Activated naive CD8-positive, alpha-beta T cell treated with anti-CD3 and anti-CD28 coated beads, Interleukin-2, amount 50 U/mL, for 16 hours (primary cell): ENCODE results near the gene WBP2.

Source experiments
- DNase-seq: peaks from one replicate; pipeline ENCODE4 v3.0.0-alpha.2; 2020; ENCODE audit warnings: low read depth, low spot score

WBP2 gene

DNA sequence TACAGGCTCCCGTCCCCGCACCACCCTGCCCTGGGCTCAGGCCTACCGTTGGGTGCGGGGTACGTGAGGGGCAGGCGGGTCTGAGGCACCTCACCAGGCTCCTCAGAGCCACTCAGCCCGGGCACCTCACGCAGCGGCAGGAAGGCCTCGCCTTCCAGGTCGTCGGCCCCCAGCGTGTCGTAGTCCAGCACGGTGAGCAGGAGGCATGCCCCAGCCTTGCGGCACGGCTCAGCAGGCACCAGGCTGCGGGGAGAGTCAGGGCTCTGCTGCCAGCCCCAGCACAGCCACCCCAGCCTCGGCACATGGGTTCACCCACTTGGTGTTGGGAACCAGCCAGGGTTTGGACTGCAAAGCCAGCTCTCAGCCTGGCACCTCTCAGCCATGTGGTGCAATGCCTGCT lies 26.4 kb downstream of the WBP2 start:
- no peak for DNase-seq

DNA sequence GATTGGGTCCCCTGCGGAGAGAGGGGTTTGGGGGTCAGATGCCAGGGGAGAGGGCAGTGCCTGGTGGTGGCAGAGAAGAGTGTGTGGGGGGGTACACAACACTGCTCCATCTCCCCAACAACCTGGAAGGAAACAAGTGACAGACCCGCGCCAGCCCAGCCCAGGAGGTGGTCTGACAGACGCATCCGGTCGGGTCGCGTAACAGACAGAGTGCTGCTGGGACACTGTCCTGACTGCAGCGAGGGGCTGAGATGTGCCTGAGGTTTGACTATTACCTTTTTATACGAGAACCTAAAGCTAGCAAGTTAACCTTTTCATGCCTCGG lies 27.1 kb downstream of the WBP2 start:
- no peak for DNase-seq

- DNase-seq: no peak
Measured at GRCh38 chr17:75827308-75828075, 27.6 kb downstream of the WBP2 start.

- DNase-seq: no peak
Measured at GRCh38 chr17:75826561-75827307, 28.4 kb downstream of the WBP2 start.

DNA sequence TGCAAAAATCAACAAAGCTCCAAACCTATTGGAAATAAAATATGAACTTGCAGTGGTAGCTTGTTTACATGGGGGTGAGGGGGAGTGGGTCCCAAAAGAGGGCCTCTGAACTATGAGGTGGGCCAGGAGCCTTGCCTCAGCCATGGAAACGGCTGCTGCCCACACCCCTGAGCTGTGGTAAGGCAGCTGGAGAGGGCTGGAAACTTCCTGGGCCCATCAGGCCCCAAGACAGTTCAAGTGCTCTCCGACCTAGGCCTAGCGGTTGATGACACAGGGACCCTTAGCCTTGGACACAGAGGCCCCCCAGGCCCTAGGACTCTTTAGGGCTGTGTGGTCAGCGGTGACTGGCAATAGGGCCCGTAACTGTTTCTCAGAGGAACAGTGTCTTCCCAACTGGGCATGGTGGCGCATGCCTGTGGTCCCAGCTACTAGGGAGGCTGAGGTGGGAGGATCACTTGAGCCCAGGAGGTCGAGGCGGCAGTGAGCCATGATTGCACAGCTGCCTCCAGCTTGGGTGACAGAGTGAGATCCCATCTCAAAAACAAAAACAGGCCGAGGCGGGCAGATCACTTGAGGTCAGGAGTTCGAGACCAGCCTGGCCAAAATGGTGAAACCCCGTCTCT lies 29.3 kb downstream of the WBP2 start:
- no peak for DNase-seq

DNA sequence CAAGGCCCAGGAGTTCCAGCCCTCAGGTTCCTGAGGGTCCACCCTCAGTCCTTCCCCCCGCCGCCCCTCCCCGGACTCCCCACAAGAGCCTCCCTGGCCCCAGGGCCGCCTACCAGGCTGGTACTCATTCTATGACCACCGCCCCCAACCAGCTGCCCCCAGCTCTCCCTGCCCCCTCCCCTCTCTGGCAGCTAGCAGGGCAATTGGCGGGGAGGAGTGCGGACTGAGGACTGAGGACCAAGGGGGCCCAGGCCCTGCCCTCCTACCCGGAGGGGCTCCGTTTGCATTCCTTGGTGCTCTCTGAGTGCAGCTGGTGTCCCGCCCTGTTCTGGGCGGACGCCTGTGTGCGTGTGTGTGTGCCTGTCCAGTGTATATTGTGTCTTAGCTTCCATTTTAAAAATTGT lies 30.0 kb downstream of the WBP2 start:
- no peak for DNase-seq

DNA sequence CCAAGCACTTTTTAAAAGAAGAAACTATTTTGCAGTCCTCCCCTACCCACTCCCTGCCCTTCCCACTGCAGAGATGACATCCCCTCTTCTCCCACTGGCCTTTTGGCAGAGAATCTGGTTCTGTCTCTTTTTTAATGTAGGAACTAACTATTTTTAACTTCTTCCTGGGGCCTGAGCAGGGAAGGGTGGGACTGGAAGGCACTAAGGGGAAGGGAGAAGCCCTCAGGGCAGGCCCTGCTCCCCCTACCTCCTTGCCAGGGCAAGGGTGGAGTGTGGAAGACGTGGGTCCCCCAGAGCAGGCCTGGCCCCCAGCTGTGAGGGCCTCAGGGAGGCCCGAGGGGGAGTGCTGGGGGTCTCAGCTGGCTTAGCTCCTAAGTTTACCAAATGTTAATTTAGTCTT lies 30.5 kb downstream of the WBP2 start:
- no peak for DNase-seq

GRCh38 chr17:75824050-75824552 lies 31.0 kb downstream of the WBP2 start:
- no peak for DNase-seq

- no peak for DNase-seq
Measured at GRCh38 chr17:75823257-75824041, 31.7 kb downstream of the WBP2 start.

DNA sequence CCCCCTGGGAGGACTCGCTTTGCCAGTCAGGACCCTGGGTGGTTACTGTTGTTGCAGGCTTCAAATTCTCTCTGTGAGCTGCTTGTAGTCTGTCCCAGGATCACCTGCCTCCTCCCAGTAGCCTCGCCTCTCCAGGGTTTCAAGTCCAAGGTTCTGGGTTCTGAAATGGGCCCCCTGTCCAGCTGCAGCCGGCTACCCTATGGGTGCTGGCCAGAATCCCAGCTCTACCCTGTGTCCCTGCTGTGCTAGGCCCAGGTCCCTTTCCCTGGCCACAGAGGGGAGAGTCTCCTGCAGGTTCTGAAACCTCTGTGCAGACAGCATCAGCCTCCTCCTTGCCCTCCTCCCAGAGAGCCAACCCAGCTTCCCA lies 32.4 kb downstream of the WBP2 start:
- no peak for DNase-seq

- DNase-seq: no peak
Measured at GRCh38 chr17:75822119-75822799, 32.9 kb downstream of the WBP2 start.

- no peak for DNase-seq
Measured at GRCh38 chr17:75821552-75821951, 33.6 kb downstream of the WBP2 start.

DNA sequence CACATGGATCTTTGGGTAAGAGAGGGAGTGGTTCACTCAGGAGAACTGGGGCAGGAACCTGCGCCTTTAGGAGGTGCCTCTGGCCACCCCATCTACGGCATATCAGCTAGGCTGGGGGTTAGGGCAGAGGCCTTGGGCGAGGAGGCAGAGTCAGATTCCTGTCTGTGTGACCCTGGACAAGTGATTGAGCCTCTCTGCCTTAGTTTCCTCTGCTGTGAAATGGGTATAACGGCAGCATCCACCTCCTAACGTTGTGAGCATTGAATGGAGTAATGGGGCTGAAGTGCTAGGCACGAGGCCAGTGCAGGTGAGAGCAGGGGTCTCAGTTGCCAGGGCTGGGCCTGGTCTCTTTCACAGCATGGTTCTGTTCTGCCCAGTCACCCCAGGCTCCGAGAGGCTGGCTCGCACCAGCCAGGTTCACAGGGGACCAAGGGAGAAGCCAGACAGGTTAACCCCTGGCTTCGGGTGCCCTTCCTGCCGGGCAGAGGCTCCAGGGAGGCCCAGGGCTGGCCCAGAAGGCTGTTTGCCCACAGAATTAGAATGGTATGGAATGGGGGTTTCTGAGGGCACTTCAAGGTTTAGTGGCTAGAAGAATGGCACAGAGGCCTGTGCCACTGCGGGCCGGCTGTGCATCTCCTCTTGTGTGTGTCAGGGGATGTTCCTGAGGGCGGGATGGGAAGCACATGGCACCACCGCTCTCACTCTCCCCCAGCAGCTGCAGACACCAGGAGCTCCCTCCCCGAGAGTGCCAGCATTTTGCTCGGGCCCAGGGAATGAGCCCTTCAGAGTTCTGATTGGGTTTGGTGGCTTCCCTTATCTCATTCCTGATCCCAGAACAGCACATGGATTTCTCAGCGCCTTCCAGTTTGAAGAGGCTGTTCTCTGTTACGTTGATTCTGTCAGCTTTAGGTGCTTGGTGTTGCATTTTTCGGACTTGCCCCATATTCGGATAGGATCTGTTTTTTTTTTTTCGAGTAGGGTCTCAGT lies 34.7 kb downstream of the WBP2 start:
- no peak for DNase-seq

- no peak for DNase-seq
Measured at GRCh38 chr17:75819678-75820077, 35.5 kb downstream of the WBP2 start.

DNA sequence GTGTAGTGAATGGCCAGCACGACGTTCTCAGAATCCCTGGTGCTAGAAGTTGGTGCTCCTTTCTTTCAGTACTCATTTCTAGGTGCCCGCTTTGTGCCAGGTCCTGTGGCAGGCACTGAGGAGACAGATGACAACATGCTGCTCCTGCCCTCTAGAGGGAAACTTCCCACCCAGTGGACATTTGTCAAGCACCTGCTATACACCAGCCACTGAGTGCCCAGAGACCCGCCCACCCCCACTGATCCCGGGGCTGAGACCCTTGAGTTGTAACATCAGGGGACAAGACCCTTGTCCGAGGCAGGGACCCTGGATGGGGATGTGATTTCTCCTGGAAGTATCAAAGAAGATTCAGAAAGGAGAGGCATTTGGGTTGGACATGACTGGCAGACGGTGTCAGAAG lies 36.0 kb downstream of the WBP2 start:
- DNase-seq: no peak

GRCh38 chr17:75818326-75818885 lies 36.7 kb downstream of the WBP2 start:
- no peak for DNase-seq

DNA sequence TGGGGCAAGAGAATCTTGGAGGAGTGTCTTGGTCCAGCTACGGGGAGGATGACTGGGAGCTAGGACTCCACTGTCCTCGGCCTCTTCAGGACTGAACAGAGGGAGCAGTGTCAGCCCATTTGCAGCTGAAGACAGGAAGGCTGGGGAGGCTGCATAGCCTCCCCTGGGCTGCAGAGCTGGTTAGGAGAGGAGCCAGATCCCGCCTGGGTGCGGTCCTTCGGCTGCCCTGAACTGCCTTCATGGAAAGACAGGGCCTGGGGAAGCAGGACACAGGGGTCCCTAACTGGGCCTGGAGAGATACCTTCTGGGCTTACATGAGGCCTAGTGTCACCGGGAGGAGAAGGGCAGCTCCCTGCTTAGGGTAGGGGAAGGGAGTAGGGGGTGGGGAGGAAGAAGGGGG lies 37.6 kb downstream of the WBP2 start:
- DNase-seq: no peak

- no peak for DNase-seq
Measured at GRCh38 chr17:75816693-75817092, 38.4 kb downstream of the WBP2 start.

GRCh38 chr17:75815399-75815798 lies 39.7 kb downstream of the WBP2 start:
- DNase-seq: no peak

DNA sequence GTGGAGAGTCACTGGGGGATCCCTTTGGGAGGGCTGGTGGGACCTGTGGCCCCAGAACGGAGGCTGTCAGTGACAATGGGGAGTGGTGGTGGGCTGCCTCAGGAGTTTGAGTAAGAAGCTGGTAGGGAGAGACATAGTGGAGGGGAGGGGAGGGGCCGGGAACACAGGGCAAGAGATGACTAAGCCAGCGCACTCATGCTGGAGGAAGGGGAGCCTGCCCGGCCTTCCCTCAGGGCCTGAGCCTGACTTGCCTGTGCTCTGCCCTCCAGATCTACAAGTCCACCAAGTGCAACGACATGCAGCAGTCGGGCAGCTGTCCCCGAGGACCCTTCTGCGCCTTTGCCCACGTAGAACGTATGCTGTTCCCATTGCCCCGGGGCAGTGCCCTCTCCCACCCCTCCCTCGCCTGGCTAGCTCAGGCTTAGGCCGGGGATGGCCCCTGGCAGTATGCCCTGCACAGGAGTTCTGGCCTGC lies 40.2 kb downstream of the WBP2 start:
- DNase-seq: no peak
